Measurements from ENCODE around the gene RPTOR.

- TF ChIP-seq PPARA (CRISPR knock-in tag; IDR thresholded peaks at IDR 0.05; ENCODE audit: borderline replicate concordance) (no peak), ESRRG (CRISPR knock-in tag; IDR thresholded peaks at IDR 0.05) (no peak), CREB5 (CRISPR knock-in tag; IDR thresholded peaks at IDR 0.05; ENCODE audit: low read depth) (no peak), TSHZ2 (CRISPR knock-in tag; IDR thresholded peaks at IDR 0.05) (no peak), CSRNP3 (CRISPR knock-in tag; IDR thresholded peaks at IDR 0.05) (no peak), ZFP30 (CRISPR knock-in tag; IDR thresholded peaks at IDR 0.05) (no peak), PATZ1 (CRISPR knock-in tag; IDR thresholded peaks at IDR 0.05; ENCODE audit: borderline replicate concordance) (no peak), SNAI2 (CRISPR knock-in tag; IDR thresholded peaks at IDR 0.05) (no peak), OSR1 (CRISPR knock-in tag; IDR thresholded peaks at IDR 0.05) (no peak), RARB (CRISPR knock-in tag; IDR thresholded peaks at IDR 0.05) (no peak), ZC3H10 (CRISPR knock-in tag; IDR thresholded peaks at IDR 0.05) (no peak), POU6F1 (CRISPR knock-in tag; IDR thresholded peaks at IDR 0.05; ENCODE audit: borderline replicate concordance, low read depth) (no peak)
These were observed 256.1 kb downstream of the RPTOR start for GRCh38 chr17:80800481-80801391.

Data from SK-N-SH treated with all-trans-retinoic acid at 6 μM for 48 hours (cell line).